SK-N-SH treated with all-trans-retinoic acid at 6 μM for 48 hours (cell line): ENCODE measurements around the gene TMED6.
A peak's percentile ranks its signal among the peaks of the same experiment; 100 is the strongest.

ENCODE experiments used
- ATAC-seq: fragments of 200-7000 bp; cut with Tn5 transposase; 3 replicates; pipeline ENCODE4 v1.9.1; 2020; ENCODE audit warnings: mild to moderate bottlenecking, moderate library complexity
- ARNTL ChIP-seq: fragments of 450-650 bp; formaldehyde crosslinking; IDR thresholded peaks from 2 replicates; pipeline ENCODE4 v1.5.0; 2020; ENCODE audit warnings: low read depth, mild to moderate bottlenecking, moderate library complexity, borderline replicate concordance
- BACH2 ChIP-seq: fragments of 250-450 bp; sonication (Bioruptor Pico); IDR thresholded peaks from 2 replicates; pipeline ENCODE4 v1.9.0; 2021; ENCODE audit warnings: mild to moderate bottlenecking, borderline replicate concordance
- CREB5 ChIP-seq: fragments of 250-450 bp; sonication (Bioruptor Pico); IDR thresholded peaks from 2 replicates; pipeline ENCODE4 v1.5.1; 2020; ENCODE audit warnings: low read depth, mild to moderate bottlenecking, moderate library complexity
- ESRRG ChIP-seq: fragments of 250-450 bp; sonication (Bioruptor Pico); IDR thresholded peaks from 2 replicates; pipeline ENCODE4 v1.6.1; 2021; ENCODE audit warnings: mild to moderate bottlenecking
- GLIS3 ChIP-seq: fragments of 250-450 bp; sonication (Bioruptor Pico); IDR thresholded peaks from 2 replicates; pipeline ENCODE4 v1.5.0; 2020; ENCODE audit warnings: mild to moderate bottlenecking, moderate library complexity
- ISL1 ChIP-seq: fragments of 250-450 bp; sonication (Bioruptor Pico); IDR thresholded peaks from 2 replicates; pipeline ENCODE4 v2.1.2; 2022; ENCODE audit warnings: mild to moderate bottlenecking, moderate library complexity
- OSR1 ChIP-seq: fragments of 250-450 bp; sonication (Bioruptor Pico); IDR thresholded peaks from 2 replicates; pipeline ENCODE4 v1.8.0; 2022; ENCODE audit warnings: moderate library complexity, mild to moderate bottlenecking, inconsistent platforms
- RARB ChIP-seq: fragments of 250-450 bp; sonication (Bioruptor Pico); IDR thresholded peaks from 2 replicates; pipeline ENCODE4 v1.8.0; 2021; ENCODE audit warnings: mild to moderate bottlenecking, moderate library complexity
- SNAI2 ChIP-seq: fragments of 250-450 bp; sonication (Bioruptor Pico); IDR thresholded peaks from 2 replicates; pipeline ENCODE4 v1.5.0; 2020; ENCODE audit warnings: mild to moderate bottlenecking, moderate library complexity
- TOX ChIP-seq: fragments of 250-450 bp; sonication (Bioruptor Pico); IDR thresholded peaks from 2 replicates; pipeline ENCODE4 v1.8.0; 2021; ENCODE audit warnings: mild to moderate bottlenecking, moderate library complexity, borderline replicate concordance
- TSHZ2 ChIP-seq: fragments of 250-450 bp; sonication (Bioruptor Pico); IDR thresholded peaks from 2 replicates; pipeline ENCODE4 v1.5.0; 2020; ENCODE audit warnings: mild to moderate bottlenecking, moderate library complexity
- ZC3H10 ChIP-seq: fragments of 250-450 bp; sonication (Bioruptor Pico); IDR thresholded peaks from 2 replicates; pipeline ENCODE4 v1.5.1; 2021; ENCODE audit warnings: mild to moderate bottlenecking, moderate library complexity
- ZFP3 ChIP-seq: fragments of 250-450 bp; sonication (Bioruptor Pico); IDR thresholded peaks from 2 replicates; pipeline ENCODE4 v1.5.0; 2020; ENCODE audit warnings: mild to moderate bottlenecking, moderate library complexity
- ZFP30 ChIP-seq: fragments of 450-650 bp; formaldehyde crosslinking; IDR thresholded peaks from 2 replicates; pipeline ENCODE4 v1.5.0; 2022; ENCODE audit warnings: mild to moderate bottlenecking, moderate library complexity
- ZNF565 ChIP-seq: fragments of 450-650 bp; formaldehyde crosslinking; conservative IDR thresholded peaks from 2 replicates; pipeline ENCODE4 v1.5.0; 2020; ENCODE audit warnings: low read depth, mild to moderate bottlenecking, moderate library complexity
- ZNF70 ChIP-seq: fragments of 450-650 bp; formaldehyde crosslinking; IDR thresholded peaks from 2 replicates; pipeline ENCODE4 v1.5.0; 2020; ENCODE audit warnings: mild to moderate bottlenecking, moderate library complexity
- ZNF8 ChIP-seq: fragments of 450-650 bp; formaldehyde crosslinking; IDR thresholded peaks from 2 replicates; pipeline ENCODE4 v1.5.0; 2020; ENCODE audit warnings: mild to moderate bottlenecking, moderate library complexity
- TF ChIP-seq, protein P1 (sequence below): fragments of 250-450 bp; sonication (Bioruptor Pico); IDR thresholded peaks from 2 replicates; pipeline ENCODE4 v1.8.0; 2021; ENCODE audit warnings: low read depth, mild to moderate bottlenecking, moderate library complexity, borderline replicate concordance
- TF ChIP-seq, protein P2 (sequence below): fragments of 250-450 bp; sonication (Bioruptor Pico); IDR thresholded peaks from 2 replicates; pipeline ENCODE4 v1.5.1; 2021; ENCODE audit warnings: mild to moderate bottlenecking, moderate library complexity

The TMED6 gene

GRCh38 chr16:69346683-69347082 is 4.9 kb downstream of the TMED6 start:
- no peak; the same call in 2 of the 3 replicates for ATAC-seq
- TF ChIP-seq TOX (no peak), CREB5 (CRISPR knock-in tag) (no peak), RARB (CRISPR knock-in tag) (no peak), TSHZ2 (no peak), ISL1 (CRISPR knock-in tag) (no peak)

- ATAC-seq: no peak
- TF ChIP-seq GLIS3 (CRISPR knock-in tag) (no peak), ZNF70 (CRISPR knock-in tag) (no peak), CREB5 (CRISPR knock-in tag) (no peak), TSHZ2 (no peak), OSR1 (CRISPR knock-in tag) (no peak), ZC3H10 (CRISPR knock-in tag) (no peak), RARB (CRISPR knock-in tag) (no peak), ZFP3 (no peak)
- TF ChIP-seq, protein P1, sequence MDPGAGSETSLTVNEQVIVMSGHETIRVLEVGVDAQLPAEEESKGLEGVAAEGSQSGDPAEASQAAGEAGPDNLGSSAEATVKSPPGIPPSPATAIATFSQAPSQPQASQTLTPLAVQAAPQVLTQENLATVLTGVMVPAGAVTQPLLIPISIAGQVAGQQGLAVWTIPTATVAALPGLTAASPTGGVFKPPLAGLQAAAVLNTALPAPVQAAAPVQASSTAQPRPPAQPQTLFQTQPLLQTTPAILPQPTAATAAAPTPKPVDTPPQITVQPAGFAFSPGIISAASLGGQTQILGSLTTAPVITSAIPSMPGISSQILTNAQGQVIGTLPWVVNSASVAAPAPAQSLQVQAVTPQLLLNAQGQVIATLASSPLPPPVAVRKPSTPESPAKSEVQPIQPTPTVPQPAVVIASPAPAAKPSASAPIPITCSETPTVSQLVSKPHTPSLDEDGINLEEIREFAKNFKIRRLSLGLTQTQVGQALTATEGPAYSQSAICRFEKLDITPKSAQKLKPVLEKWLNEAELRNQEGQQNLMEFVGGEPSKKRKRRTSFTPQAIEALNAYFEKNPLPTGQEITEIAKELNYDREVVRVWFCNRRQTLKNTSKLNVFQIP (CRISPR knock-in tag): no peak
Observed at GRCh38 chr16:69345923-69346322, 5.7 kb downstream of the TMED6 start.

- no peak for ATAC-seq
- TF ChIP-seq ZC3H10 (CRISPR knock-in tag): no peak
- TF ChIP-seq, protein P1 (CRISPR knock-in tag): no peak
Observed at GRCh38 chr16:69344171-69344570, 7.4 kb downstream of the TMED6 start.

DNA sequence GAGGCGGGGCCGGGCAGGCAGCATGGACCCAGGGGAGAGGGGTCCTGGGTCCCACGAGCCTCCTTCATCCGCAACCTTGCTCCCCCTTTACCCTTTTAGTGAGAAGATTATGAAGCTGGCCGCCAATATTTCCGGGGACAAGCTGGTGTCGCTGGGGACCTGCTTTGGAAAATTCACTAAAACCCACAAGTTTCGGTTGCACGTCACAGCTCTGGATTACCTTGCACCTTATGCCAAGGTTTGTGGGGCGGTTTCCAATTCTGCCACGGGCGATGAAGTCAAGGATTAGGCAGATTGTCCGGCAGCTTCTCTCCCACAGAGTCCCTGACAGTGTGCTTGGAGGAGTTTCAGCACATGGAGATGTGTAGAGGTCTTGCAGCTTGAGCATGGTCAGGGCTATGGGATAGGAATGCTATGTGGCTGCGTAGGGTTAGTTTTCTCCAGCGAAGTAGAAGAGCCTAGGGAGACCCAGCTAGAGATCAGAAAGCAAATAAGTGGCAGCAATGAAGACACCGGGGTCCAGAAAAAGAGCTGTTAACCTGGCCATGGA is 11.4 kb downstream of the TMED6 start:
- peak; percentile 30 for ATAC-seq
- TF ChIP-seq RARB (CRISPR knock-in tag) (no peak), TOX (no peak), ZFP3 (no peak), SNAI2 (CRISPR knock-in tag) (no peak), BACH2 (CRISPR knock-in tag) (no peak), ZNF8 (CRISPR knock-in tag) (no peak), ZNF565 (CRISPR knock-in tag) (no peak), TSHZ2 (no peak), ZFP30 (CRISPR knock-in tag) (no peak), ARNTL (CRISPR knock-in tag) (no peak), OSR1 (CRISPR knock-in tag) (no peak), ESRRG (CRISPR knock-in tag) (no peak)
- TF ChIP-seq, protein P2, sequence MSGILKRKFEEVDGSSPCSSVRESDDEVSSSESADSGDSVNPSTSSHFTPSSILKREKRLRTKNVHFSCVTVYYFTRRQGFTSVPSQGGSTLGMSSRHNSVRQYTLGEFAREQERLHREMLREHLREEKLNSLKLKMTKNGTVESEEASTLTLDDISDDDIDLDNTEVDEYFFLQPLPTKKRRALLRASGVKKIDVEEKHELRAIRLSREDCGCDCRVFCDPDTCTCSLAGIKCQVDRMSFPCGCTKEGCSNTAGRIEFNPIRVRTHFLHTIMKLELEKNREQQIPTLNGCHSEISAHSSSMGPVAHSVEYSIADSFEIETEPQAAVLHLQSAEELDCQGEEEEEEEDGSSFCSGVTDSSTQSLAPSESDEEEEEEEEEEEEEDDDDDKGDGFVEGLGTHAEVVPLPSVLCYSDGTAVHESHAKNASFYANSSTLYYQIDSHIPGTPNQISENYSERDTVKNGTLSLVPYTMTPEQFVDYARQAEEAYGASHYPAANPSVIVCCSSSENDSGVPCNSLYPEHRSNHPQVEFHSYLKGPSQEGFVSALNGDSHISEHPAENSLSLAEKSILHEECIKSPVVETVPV: no peak
